BJ (cell line): ENCODE measurements around the gene LAMTOR2. TPM values are rescaled to one million over a fixed set of nuclear protein-coding genes. Genes with fewer than 3 reads are reported as not detected.
"Not testable (repeated sequence)": the region's sequence is repeated elsewhere in the genome, so short reads cannot be mapped to it uniquely, and the experiment has no call there.

Experiments used
- CTCF ChIA-PET: fragments of 350-600 bp; formaldehyde crosslinking; extraction: SDS; loops from one replicate; lab custom pipeline; 2021; ENCODE audit warnings: antibody characterized with exemption, inconsistent platforms; lab: Yijun Ruan, JAX
- POLR2A ChIA-PET: fragments of 300-600 bp; sonication (Branson Sonifier 250); formaldehyde crosslinking; extraction: SDS; loops from one replicate; lab custom pipeline; 2021; ENCODE audit warnings: antibody characterized with exemption; lab: Charles Lee
- DNase-seq: peaks from one replicate; pipeline ENCODE4 v3.0.0-alpha.2; 2011; ENCODE audit warnings: low read depth
- H3K27me3 ChIP-seq: 2 replicates; pipeline ENCODE4 v1.6.0; 2011; ENCODE audit warnings: low read length; ENCODE audit not compliant: control insufficient read depth, insufficient read depth
- H3K36me3 ChIP-seq: 2 replicates; pipeline ENCODE4 v1.5.1; 2011; ENCODE audit warnings: low read length; ENCODE audit not compliant: control insufficient read depth, insufficient read depth
- H3K4me3 ChIP-seq: 2 replicates; pipeline ENCODE4 v1.5.1; 2011; ENCODE audit warnings: low read depth, mild to moderate bottlenecking, control low read depth, low read length
- CTCF ChIP-seq: IDR thresholded peaks from 2 replicates; pipeline ENCODE4 v1.5.1; 2011; ENCODE audit warnings: low read depth, mild to moderate bottlenecking, control low read depth, inconsistent platforms, low read length, moderate library complexity; ENCODE audit not compliant: insufficient read depth
- polyA plus RNA-seq: library from polyadenylated mRNA; depleted of rRNA; stranded (reverse); fragments of >200 nt; gene quantifications from 2 replicates; pipeline ENCODE4 v1.2.3, GENCODE V29; 2011

LAMTOR2 gene
- polyA plus RNA-seq, 1 experiment, result 77.4 TPM

GRCh38 chr1:156021954-156022353 lies 32.6 kb upstream of the LAMTOR2 start:
- TF ChIP-seq CTCF, result no peak
- no peak for DNase-seq
- H3K4me3 ChIP-seq, result no peak overlapping the region
- no peaks in the 10 kb centered on the region for H3K36me3 ChIP-seq
- CTCF ChIA-PET, result interaction anchor here (0.6 to 1.4 kb wide), 3 partner anchors 44 to 81 kb away, joined by 3 to 4 read pairs (median 3); no protein-coding TSS in a partner anchor
- no peaks in the 10 kb centered on the region; the same call in 1 of the 2 replicates for H3K27me3 ChIP-seq
- POLR2A ChIA-PET, result no interaction called here

GRCh38 chr1:156024801-156025200 lies 29.8 kb upstream of the LAMTOR2 start:
- H3K27me3 ChIP-seq, result no peaks in the 10 kb centered on the region; the same call in 1 of the 2 replicates
- no peaks in the 10 kb centered on the region for H3K36me3 ChIP-seq
- TF ChIP-seq CTCF, result no peak
- no peak for DNase-seq
- ChIA-PET POLR2A (no interaction called here), CTCF (interaction anchor here (0.6 to 2.6 kb wide), 5 partner anchors 9 to 42 kb away, joined by 3 to 14 read pairs (median 4); partner anchors contain the start of gene RAB25)
- H3K4me3 ChIP-seq, result no peak overlapping the region

DNA sequence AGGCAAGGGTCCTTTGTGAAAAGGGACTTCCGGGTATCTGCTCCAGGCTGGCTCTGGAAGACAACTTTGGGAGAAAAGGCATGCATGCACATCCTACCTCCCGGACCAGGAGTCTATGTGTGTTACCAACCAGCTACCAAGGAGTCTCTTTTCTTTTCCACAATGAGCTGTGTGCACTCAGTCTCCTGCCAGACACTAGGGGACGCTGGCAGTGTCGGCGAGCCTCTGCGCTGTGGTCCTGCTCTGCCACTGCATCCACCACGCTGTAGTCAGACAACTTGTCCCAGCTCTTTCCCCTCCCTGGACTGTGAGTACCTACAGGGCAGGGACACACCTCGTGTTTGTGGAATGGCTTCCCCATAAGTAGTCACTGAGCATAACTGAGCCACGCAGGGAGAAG lies 28.7 kb upstream of the LAMTOR2 start:
- TF ChIP-seq CTCF, result peak; percentile 73
- DNase-seq, result no peak
- CTCF ChIA-PET, result interaction anchor here (0.9 to 2.6 kb wide), 8 partner anchors 14 to 199 kb away, joined by 3 to 14 read pairs (median 4); partner anchors contain the start of gene RAB25
- POLR2A ChIA-PET, result interaction anchor here (0.7 kb wide), 1 partner anchor 40 kb away, joined by 19 read pairs; no protein-coding TSS in a partner anchor
- Histone ChIP-seq H3K36me3 (no peaks in the 10 kb centered on the region), H3K27me3 (no peaks in the 10 kb centered on the region; the same call in 1 of the 2 replicates), H3K4me3 (no peak overlapping the region)

DNA sequence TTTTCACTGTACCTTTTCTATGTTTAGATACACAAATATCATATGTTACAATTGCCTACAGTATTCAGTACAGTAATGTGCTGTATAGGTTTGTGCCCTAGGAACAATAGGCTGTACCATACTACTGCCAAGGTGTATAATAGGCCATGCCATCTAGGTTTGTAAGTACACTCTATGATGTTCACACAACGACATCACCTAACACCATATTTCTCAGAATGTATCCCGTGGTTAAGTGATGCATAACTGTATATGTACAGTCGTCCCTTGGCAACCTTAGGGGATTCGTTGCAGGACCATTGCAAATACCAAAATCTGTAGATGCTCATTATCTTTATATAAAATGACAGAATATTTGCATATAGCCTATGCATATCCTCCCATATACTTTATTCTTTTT lies 28.0 kb upstream of the LAMTOR2 start:
- no peak for DNase-seq
- H3K36me3 ChIP-seq, result no peaks in the 10 kb centered on the region
- ChIA-PET CTCF (interaction anchor here (1.0 to 2.6 kb wide), 4 partner anchors 14 to 40 kb away, joined by 3 to 14 read pairs (median 5); no protein-coding TSS in a partner anchor), POLR2A (no interaction called here)
- H3K4me3 ChIP-seq, result no peak overlapping the region
- no peak for TF ChIP-seq CTCF
- H3K27me3 ChIP-seq, result no peaks in the 10 kb centered on the region; the same call in 1 of the 2 replicates

DNA sequence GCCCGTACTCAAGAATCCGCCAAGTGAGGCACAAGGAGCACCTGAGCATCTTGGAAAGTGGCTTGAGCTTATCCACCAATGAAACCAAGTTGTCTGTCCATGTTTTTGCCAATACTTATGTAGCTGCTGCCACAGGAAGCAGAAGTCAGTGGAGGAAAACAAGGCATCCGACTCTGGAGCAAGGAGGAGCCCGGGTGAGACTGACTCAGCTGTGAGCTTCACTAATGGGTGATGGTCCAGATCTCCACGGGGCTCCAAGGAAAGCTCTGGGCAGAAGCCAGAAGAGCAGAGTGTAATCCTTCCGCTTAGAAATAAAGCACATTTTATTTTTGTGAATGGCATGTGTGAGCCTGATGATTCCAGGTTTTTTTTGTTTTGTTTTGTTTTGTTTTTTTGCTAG lies 21.6 kb upstream of the LAMTOR2 start:
- CTCF ChIA-PET, result interaction anchor here (0.8 kb wide), 1 partner anchor 8 kb away, joined by 3 read pairs; no protein-coding TSS in a partner anchor
- DNase-seq, result no peak
- POLR2A ChIA-PET, result no interaction called here
- H3K36me3 ChIP-seq, result no peaks in the 10 kb centered on the region
- H3K27me3 ChIP-seq, result no peaks in the 10 kb centered on the region
- no peak for TF ChIP-seq CTCF
- H3K4me3 ChIP-seq, result no peak overlapping the region

DNA sequence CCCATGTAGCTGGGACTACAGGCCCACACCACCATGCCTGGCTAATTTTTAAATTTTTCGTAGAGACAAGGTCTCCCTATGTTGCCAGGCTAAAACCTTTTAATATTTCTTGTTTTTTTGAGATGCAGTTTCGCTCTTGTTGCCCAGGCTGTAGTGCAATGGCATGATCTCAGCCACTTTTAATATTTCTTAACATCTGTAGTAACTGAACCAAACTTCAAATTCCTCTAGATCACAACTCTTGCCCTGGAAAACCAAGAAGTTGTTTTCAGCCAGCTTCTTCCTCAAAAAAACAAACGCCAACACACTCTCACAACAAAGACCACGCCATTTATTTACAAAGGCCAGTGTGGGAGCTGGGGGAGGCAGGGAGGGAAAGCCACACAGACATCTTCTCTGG lies 19.6 kb upstream of the LAMTOR2 start:
- H3K27me3 ChIP-seq, DNase-seq, POLR2A ChIA-PET, H3K4me3 ChIP-seq, CTCF ChIA-PET, H3K36me3 ChIP-seq: not testable (repeated sequence)
